Astrocyte (in vitro differentiated cells and primary cell): ENCODE data around the gene CMSS1. TPM values are rescaled to one million over a fixed set of nuclear protein-coding genes. Genes with fewer than 3 reads are reported as not detected.

Experiments
- DNase-seq: peaks from one replicate; pipeline ENCODE4 v3.0.0-alpha.2; 2010; ENCODE audit warnings: low read depth
- FAIRE-seq: peaks from 2 replicates; lab custom pipeline; 2011; peaks lifted over from hg19 to GRCh38; lab: Jason Lieb, UNC
- H2AFZ ChIP-seq: 2 replicates; pipeline ENCODE4 v1.6.0; 2012; ENCODE audit warnings: low read depth, low read length, inconsistent platforms
- H3K27ac ChIP-seq: 2 replicates; pipeline ENCODE4 v1.5.1; 2011; ENCODE audit warnings: low read depth, low read length, inconsistent platforms
- H3K27me3 ChIP-seq: 2 replicates; pipeline ENCODE4 v1.6.0; 2011; ENCODE audit warnings: low read length, inconsistent platforms; ENCODE audit not compliant: insufficient read depth
- H3K36me3 ChIP-seq: 2 replicates; pipeline ENCODE4 v1.5.1; 2011; ENCODE audit warnings: low read length, inconsistent platforms; ENCODE audit not compliant: insufficient read depth
- H3K4me1 ChIP-seq: 2 replicates; pipeline ENCODE4 v1.5.1; 2011; ENCODE audit warnings: low read length, inconsistent platforms; ENCODE audit not compliant: insufficient read depth
- H3K4me2 ChIP-seq: 2 replicates; pipeline ENCODE4 v1.6.0; 2012; ENCODE audit warnings: low read length, inconsistent platforms
- H3K4me3 ChIP-seq: 2 replicates; pipeline ENCODE4 v1.5.1; 2011; ENCODE audit warnings: low read depth, mild to moderate bottlenecking, low read length, inconsistent platforms; ENCODE audit not compliant: insufficient read depth
- H3K79me2 ChIP-seq: 2 replicates; pipeline ENCODE4 v1.6.0; 2012; ENCODE audit warnings: mild to moderate bottlenecking, low read length, inconsistent platforms; ENCODE audit not compliant: insufficient read depth
- H3K9ac ChIP-seq: 2 replicates; pipeline ENCODE4 v1.6.0; 2012; ENCODE audit warnings: mild to moderate bottlenecking, low read length, inconsistent platforms
- H3K9me3 ChIP-seq: 2 replicates; pipeline ENCODE4 v1.5.1; 2012; ENCODE audit warnings: low read depth, mild to moderate bottlenecking, low read length, inconsistent platforms; ENCODE audit not compliant: insufficient read depth
- H4K20me1 ChIP-seq: 2 replicates; pipeline ENCODE4 v1.6.0; 2012; ENCODE audit warnings: low read length, inconsistent platforms; ENCODE audit not compliant: insufficient read depth
- H3K27ac Mint-ChIP-seq: one replicate; pipeline ENCODE4 v1.8.0; 2021; ENCODE audit warnings: mild to moderate bottlenecking, mixed read lengths; ENCODE audit not compliant: unreplicated experiment
- H3K27me3 Mint-ChIP-seq: one replicate; pipeline ENCODE4 v1.8.0; 2021; ENCODE audit warnings: low read depth, mixed read lengths; ENCODE audit not compliant: unreplicated experiment
- H3K36me3 Mint-ChIP-seq: one replicate; pipeline ENCODE4 v1.8.0; 2021; ENCODE audit warnings: low read depth, mixed read lengths; ENCODE audit not compliant: unreplicated experiment
- H3K4me1 Mint-ChIP-seq: one replicate; pipeline ENCODE4 v1.8.0; 2021; ENCODE audit warnings: low read depth, mixed read lengths; ENCODE audit not compliant: unreplicated experiment
- H3K4me3 Mint-ChIP-seq: one replicate; pipeline ENCODE4 v1.8.0; 2021; ENCODE audit warnings: mild to moderate bottlenecking, moderate library complexity, mixed read lengths; ENCODE audit not compliant: unreplicated experiment
- H3K9me3 Mint-ChIP-seq: one replicate; pipeline ENCODE4 v1.8.0; 2021; ENCODE audit warnings: mild to moderate bottlenecking, mixed read lengths; ENCODE audit not compliant: unreplicated experiment
- EZH2 ChIP-seq: IDR thresholded peaks from 2 replicates; pipeline ENCODE4 v1.6.1; 2012; ENCODE audit warnings: mild to moderate bottlenecking, low read length, inconsistent platforms; ENCODE audit not compliant: insufficient read depth
- total RNA-seq: library from RNA; stranded (reverse); gene quantifications from 2 replicates; pipeline ENCODE4 v1.2.1, GENCODE V29; 2021
- TF ChIP-seq, protein P1 (sequence below): IDR thresholded peaks from 2 replicates; pipeline ENCODE4 v1.5.1; 2011; ENCODE audit warnings: low read depth, mild to moderate bottlenecking, inconsistent platforms, low read length, moderate library complexity; ENCODE audit not compliant: insufficient read depth

CMSS1 gene
- total RNA-seq, 1 donor from 2014 or later, result 12.5 TPM

DNA sequence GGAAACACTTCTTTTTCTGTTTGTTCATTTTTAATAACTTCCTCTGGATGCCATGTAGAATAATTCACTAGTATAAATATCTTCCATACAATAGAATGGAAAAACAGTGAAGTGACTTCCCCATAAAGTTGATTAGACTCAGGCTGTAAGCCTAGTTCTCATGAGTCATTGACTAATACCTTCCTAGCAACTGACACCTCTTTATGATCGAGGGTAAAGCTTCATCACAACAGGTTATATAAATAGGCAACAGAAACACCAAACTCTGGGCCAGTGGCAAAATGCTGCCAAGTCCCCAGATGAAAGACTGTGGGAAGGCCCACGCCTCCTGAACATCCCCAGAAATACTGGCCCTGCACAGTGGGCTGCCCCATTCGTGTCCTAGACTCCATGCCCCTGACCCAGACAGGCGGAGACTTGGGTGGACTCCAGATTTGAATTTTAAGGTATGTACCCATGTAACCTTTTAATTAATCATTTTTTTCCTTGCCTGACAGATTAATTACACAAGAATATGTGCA, 371.8 kb downstream of the CMSS1 start:
- Histone ChIP-seq H3K4me2 (no peak overlapping the region), H3K4me3 (no peak overlapping the region), H3K27me3 (no peaks in the 10 kb centered on the region), H3K9ac (no peak overlapping the region), H4K20me1 (no peaks in the 10 kb centered on the region), H2AFZ (no peak overlapping the region), H3K36me3 (no peaks in the 10 kb centered on the region), H3K27ac (no peak overlapping the region), H3K9me3 (no peaks in the 10 kb centered on the region), H3K4me1 (no peaks in the 10 kb centered on the region), H3K79me2 (no peaks in the 10 kb centered on the region)
- no peak for TF ChIP-seq EZH2
- TF ChIP-seq, protein P1, sequence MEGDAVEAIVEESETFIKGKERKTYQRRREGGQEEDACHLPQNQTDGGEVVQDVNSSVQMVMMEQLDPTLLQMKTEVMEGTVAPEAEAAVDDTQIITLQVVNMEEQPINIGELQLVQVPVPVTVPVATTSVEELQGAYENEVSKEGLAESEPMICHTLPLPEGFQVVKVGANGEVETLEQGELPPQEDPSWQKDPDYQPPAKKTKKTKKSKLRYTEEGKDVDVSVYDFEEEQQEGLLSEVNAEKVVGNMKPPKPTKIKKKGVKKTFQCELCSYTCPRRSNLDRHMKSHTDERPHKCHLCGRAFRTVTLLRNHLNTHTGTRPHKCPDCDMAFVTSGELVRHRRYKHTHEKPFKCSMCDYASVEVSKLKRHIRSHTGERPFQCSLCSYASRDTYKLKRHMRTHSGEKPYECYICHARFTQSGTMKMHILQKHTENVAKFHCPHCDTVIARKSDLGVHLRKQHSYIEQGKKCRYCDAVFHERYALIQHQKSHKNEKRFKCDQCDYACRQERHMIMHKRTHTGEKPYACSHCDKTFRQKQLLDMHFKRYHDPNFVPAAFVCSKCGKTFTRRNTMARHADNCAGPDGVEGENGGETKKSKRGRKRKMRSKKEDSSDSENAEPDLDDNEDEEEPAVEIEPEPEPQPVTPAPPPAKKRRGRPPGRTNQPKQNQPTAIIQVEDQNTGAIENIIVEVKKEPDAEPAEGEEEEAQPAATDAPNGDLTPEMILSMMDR, result no peak
- Mint-ChIP-seq H3K27ac (no peak overlapping the region), H3K9me3 (no peaks in the 10 kb centered on the region), H3K4me1 (no peaks in the 10 kb centered on the region), H3K36me3 (peaks cover 4% of the 10 kb centered on the region), H3K27me3 (peaks cover 11% of the 10 kb centered on the region), H3K4me3 (no peak overlapping the region)
- FAIRE-seq (no peak), DNase-seq (peak; percentile 13)

DNA sequence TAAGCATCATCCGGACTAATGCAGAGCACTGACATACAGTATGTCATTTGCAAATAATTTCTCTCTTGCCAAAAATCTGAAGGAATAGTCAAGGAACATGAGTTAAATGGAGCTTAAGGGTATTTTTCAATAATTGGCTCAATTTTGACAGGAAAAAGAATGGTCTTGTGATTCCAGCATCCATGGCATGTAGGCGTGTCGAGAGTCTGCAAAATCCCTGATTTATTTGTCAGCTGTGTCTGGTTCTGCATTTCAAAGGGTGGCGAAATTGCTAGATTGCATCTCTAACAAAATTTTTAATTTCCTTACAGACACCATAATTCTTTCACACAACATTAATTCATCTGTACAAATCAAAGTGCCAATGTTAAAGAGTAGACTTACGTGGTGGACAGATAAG, 377.7 kb downstream of the CMSS1 start:
- FAIRE-seq (no peak), DNase-seq (peak; percentile 45)
- Histone ChIP-seq H3K79me2 (no peaks in the 10 kb centered on the region), H3K36me3 (no peaks in the 10 kb centered on the region), H3K9ac (no peak overlapping the region), H4K20me1 (no peaks in the 10 kb centered on the region), H3K4me3 (no peak overlapping the region), H2AFZ (no peak overlapping the region), H3K4me2 (no peak overlapping the region), H3K9me3 (no peaks in the 10 kb centered on the region), H3K27ac (no peak overlapping the region), H3K4me1 (no peaks in the 10 kb centered on the region), H3K27me3 (no peaks in the 10 kb centered on the region)
- no peaks in the 10 kb centered on the region for H3K4me1 Mint-ChIP-seq
- H3K36me3 Mint-ChIP-seq, result peaks cover 2% of the 10 kb centered on the region
- no peak overlapping the region for H3K4me3 Mint-ChIP-seq
- H3K27me3 Mint-ChIP-seq, result peaks cover under 1% of the 10 kb centered on the region
- H3K9me3 Mint-ChIP-seq, result no peaks in the 10 kb centered on the region
- TF ChIP-seq EZH2, result no peak
- TF ChIP-seq, protein P1, result no peak
- H3K27ac Mint-ChIP-seq, result no peak overlapping the region

DNA sequence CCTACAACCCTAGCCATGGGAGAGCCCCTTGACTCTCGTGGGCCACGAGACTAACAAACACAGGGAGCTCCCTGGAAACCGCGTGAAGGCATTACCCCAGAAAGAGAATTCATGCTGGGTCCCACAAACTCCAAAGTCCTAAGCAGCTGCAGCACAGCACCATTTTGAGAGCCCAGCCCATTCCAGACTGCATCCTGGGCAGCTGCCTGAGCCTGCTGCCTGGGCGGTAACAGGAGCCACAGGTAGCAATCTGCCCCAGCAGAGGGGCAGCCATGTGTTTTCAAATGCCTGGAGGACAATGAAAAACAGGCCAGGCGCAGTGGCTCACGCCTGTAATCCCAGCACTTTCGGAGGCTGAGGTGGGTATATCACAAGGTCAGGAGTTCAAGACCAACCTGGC, 380.2 kb downstream of the CMSS1 start:
- H3K4me2 ChIP-seq, result no peak overlapping the region
- no peak for TF ChIP-seq EZH2
- TF ChIP-seq, protein P1, result no peak
- FAIRE-seq (no peak), DNase-seq (no peak)
- H4K20me1 ChIP-seq, result no peaks in the 10 kb centered on the region
- Mint-ChIP-seq H3K36me3 (peaks cover 2% of the 10 kb centered on the region), H3K27me3 (no peaks in the 10 kb centered on the region), H3K4me3 (no peak overlapping the region), H3K9me3 (no peaks in the 10 kb centered on the region), H3K27ac (no peak overlapping the region), H3K4me1 (no peaks in the 10 kb centered on the region)
- no peaks in the 10 kb centered on the region for H3K27me3 ChIP-seq
- H3K79me2 ChIP-seq, result no peaks in the 10 kb centered on the region
- no peak overlapping the region for H3K4me3 ChIP-seq
- no peaks in the 10 kb centered on the region for H3K9me3 ChIP-seq
- H3K4me1 ChIP-seq, result no peaks in the 10 kb centered on the region
- no peak overlapping the region for H3K27ac ChIP-seq
- no peak overlapping the region for H2AFZ ChIP-seq
- no peak overlapping the region for H3K9ac ChIP-seq
- H3K36me3 ChIP-seq, result no peaks in the 10 kb centered on the region
